T-helper 2 cell treated with Interferon-gamma antibody and Interleukin-4, amounts not matched to agents 100 ng/mL and 5 ng/mL, for 36 hours (primary cell): ENCODE measurements around the gene TSPY10. TPM values are rescaled to one million over a fixed set of nuclear protein-coding genes. Genes with fewer than 3 reads are reported as not detected.
"Not testable (repeated sequence)": the region's sequence is repeated elsewhere in the genome, so short reads cannot be mapped to it uniquely, and the experiment has no call there.

Experiments used
- intact Hi-C: fragments of 100-400 bp; cut with micrococcal nuclease; formaldehyde crosslinking; loops from one replicate; pipeline ENCODE4 v1.15.1; 2023
- total RNA-seq: library from RNA; stranded (reverse); gene quantifications from 2 replicates; pipeline ENCODE4 v1.2.3, GENCODE V29; 2022

Gene TSPY10
- not detected in 2 replicates for total RNA-seq

- intact Hi-C loops: not testable (repeated sequence)
Measured at GRCh38 chrY:9527580-9527979, at the start of gene TSPY10. Gene TSPY10 (plus strand): TSS chrY:9527880. CDS start chrY:9527926, 46 bp downstream.

DNA sequence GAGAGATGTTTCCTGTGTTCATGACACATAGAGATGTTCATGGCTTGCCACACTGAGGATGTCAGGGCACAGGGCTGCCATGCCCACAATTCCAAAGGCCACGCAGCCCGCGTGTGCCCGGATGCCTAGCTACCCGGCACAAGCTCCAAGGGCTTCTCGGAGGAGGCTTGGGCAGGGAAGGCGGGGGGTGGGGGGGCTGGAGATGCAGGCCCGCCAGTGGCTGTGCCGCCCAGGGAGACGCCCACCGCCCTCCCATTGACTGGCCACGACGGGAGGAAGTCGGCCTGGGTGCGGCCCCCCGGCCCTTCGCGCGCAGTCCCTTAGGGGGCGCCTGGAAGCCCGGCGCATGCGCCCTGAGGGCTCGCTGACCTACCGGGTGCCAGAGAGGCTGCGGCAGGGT is 40.7 kb upstream of the TSPY10 start, which contains the start of gene TSPY9:
TSPY9 (plus strand) TSS at position 301 of the 400 bp plus-strand sequence; CDS start at position 347, 46 bp downstream.
- intact Hi-C loops: not testable (repeated sequence)

DNA sequence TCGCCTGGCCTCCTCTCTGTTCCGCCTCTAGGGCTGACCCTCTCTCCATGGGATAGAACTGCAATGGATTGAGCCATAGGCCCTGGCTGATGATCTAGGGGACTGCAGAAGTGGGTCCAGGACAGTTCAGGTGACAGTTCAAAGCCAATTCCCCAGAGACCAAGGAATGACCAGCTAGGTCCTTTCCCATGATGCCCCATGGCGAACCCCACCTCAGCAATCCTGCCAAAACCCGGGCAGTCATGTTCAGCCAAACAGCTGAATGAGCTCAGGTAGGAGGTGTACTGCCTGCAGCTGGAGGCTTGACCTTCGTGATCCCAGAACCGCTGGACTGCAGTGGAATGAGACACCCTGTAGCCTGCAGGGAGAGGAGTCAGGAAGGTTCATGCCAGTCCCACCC is 23.3 kb upstream of the TSPY10 start:
- intact Hi-C loops: not testable (repeated sequence)

DNA sequence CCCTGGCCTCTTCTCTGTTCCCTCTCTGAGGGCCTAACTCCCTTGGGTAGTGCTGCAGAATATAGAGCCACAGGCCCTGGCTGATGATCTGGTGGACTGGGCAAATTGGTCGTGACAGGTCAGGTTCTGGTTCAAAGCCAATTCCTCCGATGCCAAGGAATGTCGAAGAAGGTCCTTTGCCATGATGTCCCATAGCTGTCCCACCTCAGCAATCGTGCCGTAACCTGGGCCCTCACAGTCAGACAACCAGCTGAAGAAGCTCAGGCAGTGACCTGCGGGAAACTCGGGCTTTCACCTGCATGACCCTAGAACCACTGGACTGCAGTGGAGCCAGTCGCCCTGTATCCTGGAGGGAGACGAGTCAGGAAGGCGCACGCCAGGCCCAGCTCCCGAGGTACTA is 11.4 kb upstream of the TSPY10 start:
- intact Hi-C loops: not testable (repeated sequence)

Other genes starting within 250 kb of the TSPY10 start
- not detected in 2 replicates for gene TSPY4, start 190.4 kb upstream of the TSPY10 start, total RNA-seq
- gene TSPY8, start 170.1 kb upstream of the TSPY10 start, total RNA-seq: not detected in 2 replicates
- gene TSPY3, start 129.5 kb upstream of the TSPY10 start, total RNA-seq: not detected in 2 replicates
- gene TSPY1, start 60.9 kb upstream of the TSPY10 start, total RNA-seq: not detected in 2 replicates
- gene TSPY9, start 40.6 kb upstream of the TSPY10 start, total RNA-seq: not detected in 2 replicates